Stimulated activated CD8-positive, alpha-beta memory T cell treated with anti-CD3 and anti-CD28 coated beads, Interleukin-4, amount 100 ng/mL, for 4 hours (primary cell): ENCODE results near the gene PHF12.

Source experiments
- DNase-seq, 2 donors: peaks; one replicate each; pipeline ENCODE4 v3.0.0-alpha.2; 2020; ENCODE audit warnings: low read depth in 2 of 2, low spot score in 1 of 2

Gene PHF12

DNA sequence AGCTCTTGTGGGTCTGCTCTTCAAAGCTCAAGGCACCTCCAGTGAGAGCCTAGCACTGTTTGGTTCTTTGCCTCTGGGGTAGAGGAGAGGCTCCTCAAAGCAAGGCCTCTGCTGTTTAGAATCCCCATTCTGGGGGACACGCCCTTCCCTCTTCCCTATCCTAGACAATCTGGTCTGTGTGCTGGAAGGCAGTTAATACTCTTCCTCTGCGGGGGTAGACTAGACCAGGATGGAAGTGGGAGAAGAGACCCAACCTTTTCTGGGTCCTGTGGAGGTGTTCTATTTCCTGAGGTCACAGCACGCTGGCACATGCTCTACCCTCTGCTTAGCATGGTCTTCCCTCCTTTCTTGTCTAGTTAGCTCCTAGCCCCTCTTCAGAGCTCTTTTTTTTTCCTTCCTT is 88.8 kb downstream of the PHF12 start:
- no peak for DNase-seq

DNA sequence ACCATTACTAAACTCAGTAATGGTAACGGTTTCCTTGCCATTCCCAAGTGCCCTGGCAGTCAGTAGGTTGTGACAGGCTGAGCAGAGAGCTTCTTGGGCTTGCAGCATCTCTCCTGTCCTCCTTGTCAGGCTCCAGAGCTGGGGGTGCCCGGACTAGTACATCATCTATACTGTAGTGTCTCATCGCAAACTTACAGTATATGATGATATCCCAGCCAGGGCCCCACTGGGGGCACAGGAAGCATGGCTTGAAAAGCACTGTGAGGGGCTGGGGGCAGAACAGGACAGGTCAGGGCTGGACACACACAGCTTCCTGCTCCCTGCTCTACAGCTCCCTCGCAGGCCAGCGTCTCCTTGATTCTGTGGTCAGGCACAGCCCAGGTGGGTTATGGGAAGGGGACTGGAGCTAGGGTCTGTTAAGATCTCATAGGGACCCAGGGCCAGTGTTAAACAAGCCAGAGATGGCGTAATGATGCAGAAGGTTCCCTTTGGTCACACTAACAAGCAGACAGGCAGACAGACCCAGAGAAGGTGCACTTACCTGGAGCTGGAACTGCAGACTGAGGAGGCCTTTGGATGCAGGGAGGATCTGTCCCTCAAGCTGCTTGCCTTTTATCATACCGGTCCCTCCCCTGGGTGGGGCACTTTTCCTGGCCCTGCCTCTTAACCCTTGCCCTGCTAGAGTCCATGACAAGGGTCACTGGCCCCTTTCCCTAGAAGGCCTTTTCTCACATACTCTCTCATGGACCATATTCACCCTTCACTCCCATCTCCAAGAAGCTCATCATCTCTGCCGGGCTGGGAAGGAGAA is 89.7 kb downstream of the PHF12 start:
- DNase-seq, result no peak

DNA sequence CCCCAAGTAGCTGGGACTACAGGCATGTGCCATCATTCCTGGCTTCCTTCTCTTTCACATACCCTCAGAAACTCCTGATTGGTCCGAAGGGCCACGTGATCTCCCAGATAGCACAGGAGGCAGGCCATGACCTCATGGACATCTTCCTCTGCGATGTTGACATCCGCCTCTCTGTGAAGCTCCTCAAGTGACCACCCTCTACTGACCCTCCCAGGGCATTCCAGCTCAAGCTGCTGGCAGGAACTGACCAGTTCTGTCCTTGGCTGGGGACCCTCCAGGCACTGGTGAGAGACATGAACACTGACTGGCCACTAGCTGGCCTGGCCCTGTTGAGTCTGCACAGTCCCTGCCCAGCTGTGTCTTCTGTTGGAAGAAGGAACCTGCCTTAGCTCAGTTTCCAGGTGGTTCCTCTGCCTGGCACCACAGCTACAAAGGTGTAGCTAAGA is 90.9 kb downstream of the PHF12 start:
- no peak for DNase-seq

DNA sequence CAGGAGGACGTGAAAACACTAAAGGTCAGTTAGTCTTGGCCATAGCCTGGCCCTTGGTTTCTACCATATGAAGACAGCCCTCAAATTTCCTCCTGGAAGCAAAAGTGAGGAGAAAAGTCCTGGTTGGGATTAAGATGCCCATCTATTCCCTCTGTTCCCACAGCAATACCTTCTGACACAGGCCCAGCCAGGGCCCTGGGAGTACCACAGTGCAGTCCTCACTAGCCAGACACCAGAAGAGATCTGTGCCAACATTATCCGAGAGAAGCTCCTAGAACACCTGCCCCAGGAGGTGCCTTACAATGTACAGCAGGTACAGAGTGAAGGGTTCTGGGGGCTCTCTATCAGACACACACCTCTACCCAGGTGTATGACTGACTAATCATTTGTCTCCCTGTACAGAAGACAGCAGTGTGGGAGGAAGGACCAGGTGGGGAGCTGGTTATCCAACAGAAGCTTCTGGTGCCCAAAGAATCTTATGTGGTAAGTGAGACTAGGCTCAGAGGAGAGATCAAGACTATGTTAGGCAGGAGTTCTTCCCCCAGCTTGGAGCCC is 92.4 kb downstream of the PHF12 start:
- no peak for DNase-seq

DNA sequence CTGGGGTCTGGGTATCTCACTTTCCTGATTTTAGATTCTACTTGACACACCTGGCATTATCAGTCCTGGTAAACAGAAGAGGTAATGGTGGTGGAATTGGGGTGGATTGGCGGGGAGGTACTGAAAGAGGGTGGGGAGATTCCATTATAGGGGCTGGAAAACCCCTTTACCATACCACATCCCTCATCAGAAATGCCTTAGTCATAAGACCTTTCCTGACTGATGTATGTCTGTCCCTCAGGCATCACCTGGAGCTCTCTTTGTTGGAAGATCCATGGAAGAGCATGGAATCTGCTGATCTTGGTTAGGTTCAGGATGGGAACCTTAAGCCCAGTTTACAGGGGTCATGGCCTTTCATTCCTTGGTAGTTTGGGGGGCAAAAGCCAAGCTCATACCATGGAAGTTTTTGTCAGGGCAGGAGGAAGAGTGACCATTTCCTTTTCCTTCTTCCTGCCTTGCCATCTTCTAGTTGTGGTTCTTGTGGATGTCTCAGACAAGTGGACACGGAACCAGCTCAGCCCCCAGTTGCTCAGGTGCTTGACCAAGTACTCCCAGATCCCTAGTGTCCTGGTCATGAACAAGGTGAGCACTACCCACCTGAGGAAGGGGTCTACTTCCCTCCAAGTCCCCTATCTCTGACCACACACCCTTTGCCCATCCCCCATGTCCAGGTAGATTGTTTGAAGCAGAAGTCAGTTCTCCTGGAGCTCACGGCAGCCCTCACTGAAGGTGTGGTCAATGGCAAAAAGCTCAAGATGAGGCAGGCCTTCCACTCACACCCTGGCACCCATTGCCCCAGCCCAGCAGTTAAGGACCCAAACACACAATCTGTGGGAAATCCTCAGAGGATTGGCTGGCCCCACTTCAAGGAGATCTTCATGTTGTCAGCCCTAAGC is 93.2 kb downstream of the PHF12 start:
- no peak for DNase-seq

DNA sequence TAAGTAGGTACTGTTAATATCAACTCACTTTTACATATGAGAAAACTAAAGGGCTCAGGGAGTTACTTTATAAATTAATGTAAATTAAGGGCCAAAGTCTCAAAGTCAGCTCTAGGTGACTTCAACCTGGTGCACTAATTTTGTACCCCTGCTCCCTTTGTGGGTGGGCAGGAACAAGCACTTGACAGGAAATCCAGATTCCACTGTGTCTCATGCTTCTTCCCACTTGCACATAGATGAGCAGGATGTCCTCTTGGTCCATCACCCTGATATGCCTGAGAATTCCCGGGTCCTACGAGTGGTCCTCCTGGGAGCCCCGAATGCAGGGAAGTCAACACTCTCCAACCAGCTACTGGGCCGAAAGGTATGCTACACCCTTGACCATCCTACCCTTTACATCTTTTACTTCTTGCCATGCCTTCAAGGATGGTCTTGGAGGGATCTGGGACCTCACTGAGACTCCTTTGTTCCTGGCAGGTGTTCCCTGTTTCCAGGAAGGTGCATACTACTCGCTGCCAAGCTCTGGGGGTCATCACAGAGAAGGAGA is 95.2 kb downstream of the PHF12 start:
- no peak for DNase-seq

DNA sequence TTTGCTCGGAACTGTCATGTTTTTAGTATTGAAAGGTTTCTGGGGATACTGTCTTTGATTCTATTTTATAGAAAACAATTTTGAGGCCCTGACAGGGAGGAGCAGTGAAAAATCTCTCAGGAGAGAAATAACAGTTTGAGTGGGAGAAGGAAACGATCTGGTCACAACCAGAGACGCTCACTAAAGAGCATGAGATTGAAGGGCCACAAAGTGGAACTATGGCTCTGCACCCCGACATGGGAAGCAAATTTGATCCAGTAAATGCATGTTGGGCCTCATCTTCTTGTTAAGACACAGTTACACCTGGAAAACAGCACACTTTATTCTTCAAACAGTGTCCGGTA is 96.0 kb downstream of the PHF12 start:
- DNase-seq, result no peak
